Measurements from ENCODE around the gene CCDC112.
"Not testable (repeated sequence)": the region's sequence is repeated elsewhere in the genome, so short reads cannot be mapped to it uniquely, and the experiment has no call there.

The CCDC112 gene

GRCh38 chr5:115296124-115297022 lies at the start of gene CCDC112:
TSS of gene CCDC112 (minus strand) at chr5:115296654. CDS start at chr5:115296543, 111 bp downstream.
- DNase-seq (ENCODE audit: low spot score) = peak; percentile 56

- no peak for DNase-seq (ENCODE audit: low spot score)
Measured at GRCh38 chr5:115345344-115345743, 48.9 kb upstream of the CCDC112 start.

GRCh38 chr5:115343855-115344254 lies 47.4 kb upstream of the CCDC112 start:
- no peak for DNase-seq (ENCODE audit: low spot score)

GRCh38 chr5:115342590-115343377 lies 46.3 kb upstream of the CCDC112 start:
- no peak for DNase-seq (ENCODE audit: low spot score)

- DNase-seq (ENCODE audit: low spot score) = no peak
Measured at GRCh38 chr5:115341745-115342144, 45.3 kb upstream of the CCDC112 start.

- no peak for DNase-seq (ENCODE audit: low spot score)
Measured at GRCh38 chr5:115338851-115339250, 42.4 kb upstream of the CCDC112 start.

- DNase-seq (ENCODE audit: low spot score) = no peak
Measured at GRCh38 chr5:115337882-115338281, 41.4 kb upstream of the CCDC112 start.

GRCh38 chr5:115336964-115337363 lies 40.5 kb upstream of the CCDC112 start:
- no peak for DNase-seq (ENCODE audit: low spot score)

- no peak for DNase-seq (ENCODE audit: low spot score)
Measured at GRCh38 chr5:115336201-115336720, 39.8 kb upstream of the CCDC112 start.

GRCh38 chr5:115335301-115335700 lies 38.8 kb upstream of the CCDC112 start:
- no peak for DNase-seq (ENCODE audit: low spot score)

- no peak for DNase-seq (ENCODE audit: low spot score)
Measured at GRCh38 chr5:115333164-115333563, 36.7 kb upstream of the CCDC112 start.

- DNase-seq (ENCODE audit: low spot score) = no peak
Measured at GRCh38 chr5:115330830-115331229, 34.4 kb upstream of the CCDC112 start.

- DNase-seq (ENCODE audit: low spot score) = peak; percentile 35
Measured at GRCh38 chr5:115329475-115329874, 33.0 kb upstream of the CCDC112 start.

GRCh38 chr5:115328617-115329274 lies 32.3 kb upstream of the CCDC112 start:
- not testable (repeated sequence) for DNase-seq (ENCODE audit: low spot score)

- no peak for DNase-seq (ENCODE audit: low spot score)
Measured at GRCh38 chr5:115325296-115325959, 29.0 kb upstream of the CCDC112 start.

- DNase-seq (ENCODE audit: low spot score) = no peak
Measured at GRCh38 chr5:115324021-115324420, 27.6 kb upstream of the CCDC112 start.

GRCh38 chr5:115322729-115323128 lies 26.3 kb upstream of the CCDC112 start:
- no peak for DNase-seq (ENCODE audit: low spot score)

GRCh38 chr5:115321309-115321708 lies 24.9 kb upstream of the CCDC112 start:
- no peak for DNase-seq (ENCODE audit: low spot score)

- DNase-seq (ENCODE audit: low spot score) = no peak
Measured at GRCh38 chr5:115320515-115320914, 24.1 kb upstream of the CCDC112 start.

- no peak for DNase-seq (ENCODE audit: low spot score)
Measured at GRCh38 chr5:115320006-115320405, 23.6 kb upstream of the CCDC112 start.

GRCh38 chr5:115319007-115319406 lies 22.6 kb upstream of the CCDC112 start:
- no peak for DNase-seq (ENCODE audit: low spot score)

GRCh38 chr5:115317736-115318135 lies 21.3 kb upstream of the CCDC112 start:
- DNase-seq (ENCODE audit: low spot score) = no peak

Measured in pons (tissue), 1 donor.